Measurements from ENCODE around the gene ETDB.
A peak's percentile ranks its signal among the peaks of the same experiment; 100 is the strongest.
"Not testable (repeated sequence)": the region's sequence is repeated elsewhere in the genome, so short reads cannot be mapped to it uniquely, and the experiment has no call there.

The ETDB gene

DNA sequence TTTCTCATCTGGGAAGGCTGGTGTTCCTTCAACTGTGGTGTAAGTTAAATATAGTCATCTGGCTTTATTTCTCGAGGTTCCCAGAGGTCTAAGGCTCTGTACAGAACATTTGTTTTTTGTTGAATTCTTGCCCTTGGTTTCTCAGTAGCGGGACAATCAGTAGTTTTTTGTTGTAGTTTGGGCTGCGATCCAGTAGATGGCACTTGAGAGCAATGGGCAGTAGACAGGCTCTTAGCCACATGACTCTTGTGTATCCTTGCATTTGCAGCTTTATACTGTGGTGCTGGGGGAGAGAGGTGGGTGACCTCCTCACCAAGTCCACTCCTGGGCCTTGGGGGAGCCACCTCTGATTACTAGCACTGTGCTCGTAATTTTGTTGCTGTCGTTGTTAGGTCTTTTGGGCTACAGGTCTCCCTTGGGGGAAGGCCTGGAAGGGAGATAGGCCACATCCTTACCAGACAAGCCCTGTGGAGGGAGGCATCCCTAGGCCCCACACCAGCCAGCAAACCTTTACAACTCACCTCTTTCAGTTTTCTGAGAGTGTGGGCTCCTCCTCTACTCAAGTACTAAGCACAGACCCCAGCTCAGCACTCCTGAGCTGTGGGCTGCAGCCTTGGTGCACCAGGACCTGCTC lies 8.1 kb downstream of the ETDB start:
- TF ChIP-seq TARDBP (IDR thresholded peaks at IDR 0.05) (no peak), HDGF (IDR thresholded peaks at IDR 0.05; ENCODE audit: borderline replicate concordance) (no peak), BHLHE40 (IDR thresholded peaks at IDR 0.05; ENCODE audit: borderline replicate concordance) (no peak), ZNF384 (IDR thresholded peaks at IDR 0.05) (no peak)
- TF ChIP-seq, protein P1, sequence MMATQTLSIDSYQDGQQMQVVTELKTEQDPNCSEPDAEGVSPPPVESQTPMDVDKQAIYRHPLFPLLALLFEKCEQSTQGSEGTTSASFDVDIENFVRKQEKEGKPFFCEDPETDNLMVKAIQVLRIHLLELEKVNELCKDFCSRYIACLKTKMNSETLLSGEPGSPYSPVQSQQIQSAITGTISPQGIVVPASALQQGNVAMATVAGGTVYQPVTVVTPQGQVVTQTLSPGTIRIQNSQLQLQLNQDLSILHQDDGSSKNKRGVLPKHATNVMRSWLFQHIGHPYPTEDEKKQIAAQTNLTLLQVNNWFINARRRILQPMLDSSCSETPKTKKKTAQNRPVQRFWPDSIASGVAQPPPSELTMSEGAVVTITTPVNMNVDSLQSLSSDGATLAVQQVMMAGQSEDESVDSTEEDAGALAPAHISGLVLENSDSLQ (IDR thresholded peaks at IDR 0.05) = no peak
- POLR2A ChIA-PET = no interaction called here
- CTCF ChIA-PET = interaction anchor here (0.6 to 2.1 kb wide), 4 partner anchors 9 to 1351 kb away, joined by 4 to 11 read pairs (median 6); no protein-coding TSS in a partner anchor

DNA sequence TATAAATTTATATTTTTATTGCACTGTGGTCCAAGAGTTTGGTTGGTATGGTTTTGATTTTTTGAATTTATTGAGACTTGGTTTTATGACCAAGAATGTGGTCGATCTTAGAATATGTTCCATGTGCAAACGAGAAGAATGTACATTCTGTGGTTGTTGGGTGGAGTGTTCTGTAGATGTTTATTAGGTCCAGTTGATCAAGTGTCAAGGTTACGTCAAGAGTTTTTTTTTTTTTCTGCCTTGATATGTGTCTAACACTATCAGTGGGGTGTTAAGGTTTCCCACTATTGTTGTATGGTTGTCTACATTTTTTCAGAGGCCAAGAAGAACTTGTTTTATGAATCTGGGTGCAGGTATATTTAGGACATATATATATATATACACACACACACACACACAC lies 10.8 kb downstream of the ETDB start:
- DNase-seq (ENCODE audit: extremely low spot score) = no peak
- TF ChIP-seq L3MBTL2 (conservative IDR thresholded peaks at IDR 0.05) (no peak), SUZ12 (IDR thresholded peaks at IDR 0.05) (no peak), ZNF384 (IDR thresholded peaks at IDR 0.05) (no peak), ELF4 (IDR thresholded peaks at IDR 0.05) (no peak), CTBP1 (IDR thresholded peaks at IDR 0.05; ENCODE audit: borderline replicate concordance) (no peak), HDGF (IDR thresholded peaks at IDR 0.05; ENCODE audit: borderline replicate concordance) (no peak), FOXK2 (IDR thresholded peaks at IDR 0.05) (no peak), FOXM1 (IDR thresholded peaks at IDR 0.05; ENCODE audit: borderline replicate concordance) (no peak), NFRKB (IDR thresholded peaks at IDR 0.05) (no peak), LEF1 (IDR thresholded peaks at IDR 0.05; ENCODE audit: borderline replicate concordance) (no peak), TARDBP (IDR thresholded peaks at IDR 0.05) (no peak), SP1 (IDR thresholded peaks at IDR 0.05) (no peak), ARNT (IDR thresholded peaks at IDR 0.05) (no peak), FOXA1 (IDR thresholded peaks at IDR 0.05) (no peak)

More for the DNA sequence above, 8.1 kb downstream of the ETDB start:
- DNase-seq (ENCODE audit: extremely low spot score) = peak; percentile 51

DNA sequence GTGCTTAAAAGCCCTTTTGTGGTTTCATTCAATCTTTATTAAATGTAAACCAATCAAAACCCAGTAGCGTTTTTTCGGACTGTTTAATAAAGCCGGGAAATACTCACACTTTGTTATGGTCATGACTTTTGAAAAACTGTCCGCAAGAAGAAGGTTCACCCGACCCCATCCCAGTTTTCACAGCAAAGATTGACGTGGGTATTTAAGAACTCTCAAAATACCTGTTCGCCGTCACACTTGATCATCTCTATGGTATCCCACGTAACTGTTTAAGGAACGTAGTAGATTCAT lies 20.9 kb downstream of the ETDB start:
- no peak for DNase-seq (ENCODE audit: extremely low spot score)
- CTCF ChIA-PET = no interaction called here
- POLR2A ChIA-PET = no interaction called here
- no peak for TF ChIP-seq SUZ12 (IDR thresholded peaks at IDR 0.05)
- TF ChIP-seq ARNT (IDR thresholded peaks at IDR 0.05) = no peak
- TF ChIP-seq TARDBP (IDR thresholded peaks at IDR 0.05) = no peak
- no peak for TF ChIP-seq FOXA1 (IDR thresholded peaks at IDR 0.05)
- no peak for TF ChIP-seq HDGF (IDR thresholded peaks at IDR 0.05; ENCODE audit: borderline replicate concordance)
- TF ChIP-seq ZNF384 (IDR thresholded peaks at IDR 0.05) = no peak
- no peak for TF ChIP-seq ELF4 (IDR thresholded peaks at IDR 0.05)
- no peak for TF ChIP-seq LEF1 (IDR thresholded peaks at IDR 0.05; ENCODE audit: borderline replicate concordance)
- no peak for TF ChIP-seq CTBP1 (IDR thresholded peaks at IDR 0.05; ENCODE audit: borderline replicate concordance)

More for the DNA sequence above, 10.8 kb downstream of the ETDB start:
- CTCF ChIA-PET = no interaction called here
- POLR2A ChIA-PET = no interaction called here

DNA sequence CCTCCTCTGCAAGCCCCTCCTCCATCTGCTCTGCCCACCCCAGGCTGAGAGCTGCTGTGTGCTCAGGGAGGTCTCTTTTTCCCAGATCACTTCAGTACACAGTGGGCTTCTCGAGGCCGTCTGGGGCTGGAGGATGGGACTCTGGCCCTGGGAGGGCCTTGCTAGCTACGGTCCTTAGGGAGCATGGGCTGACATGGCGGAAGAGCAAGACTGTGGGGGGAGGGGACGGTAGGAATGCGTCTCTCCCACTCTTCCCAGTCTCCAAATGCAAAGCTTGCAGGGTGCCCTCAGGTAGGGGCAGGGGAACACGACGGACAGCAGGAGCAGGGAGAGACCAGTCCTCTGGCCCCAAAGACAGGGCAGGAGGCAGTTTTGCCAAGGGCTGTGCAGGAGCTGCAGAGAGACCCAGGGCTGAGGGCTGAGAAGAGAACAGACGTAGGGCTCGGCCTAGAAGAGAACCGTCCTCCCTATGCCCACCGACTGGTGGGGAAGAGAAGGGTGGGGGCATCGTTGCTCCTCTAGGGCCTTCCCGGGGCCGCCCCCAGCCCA lies 23.1 kb downstream of the ETDB start:
- CTCF ChIA-PET = interaction anchor here (2.0 kb wide), 1 partner anchor 12 kb away, joined by 10 read pairs; no protein-coding TSS in a partner anchor
- DNase-seq (ENCODE audit: extremely low spot score); POLR2A ChIA-PET: not testable (repeated sequence)

DNA sequence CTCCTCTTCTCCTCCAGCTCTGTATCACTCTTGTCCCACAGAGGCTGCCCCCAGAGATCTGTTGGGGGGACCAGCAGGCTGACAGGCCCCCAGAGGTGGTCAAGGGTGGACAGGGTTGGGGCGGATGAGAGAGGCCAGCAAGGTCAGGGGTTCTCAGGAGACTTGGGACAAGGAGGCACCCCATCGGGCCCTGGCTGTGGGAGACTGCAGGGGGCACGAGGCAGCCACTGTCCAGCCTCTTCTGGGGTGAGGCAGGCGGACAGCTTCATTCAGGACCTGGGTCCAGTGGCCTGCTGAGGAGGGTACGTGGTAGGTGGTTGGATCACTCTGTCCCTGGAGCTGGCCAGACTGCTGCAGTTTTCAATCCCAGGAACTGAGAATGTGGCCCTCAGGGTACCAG lies 24.6 kb downstream of the ETDB start:
- DNase-seq (ENCODE audit: extremely low spot score) = no peak
- TF ChIP-seq, protein P1 (IDR thresholded peaks at IDR 0.05) = no peak
- TF ChIP-seq HDGF (IDR thresholded peaks at IDR 0.05; ENCODE audit: borderline replicate concordance) = no peak
- TF ChIP-seq FOXK2 (IDR thresholded peaks at IDR 0.05) = no peak
- no peak for TF ChIP-seq NFRKB (IDR thresholded peaks at IDR 0.05)
- POLR2A ChIA-PET = no interaction called here

DNA sequence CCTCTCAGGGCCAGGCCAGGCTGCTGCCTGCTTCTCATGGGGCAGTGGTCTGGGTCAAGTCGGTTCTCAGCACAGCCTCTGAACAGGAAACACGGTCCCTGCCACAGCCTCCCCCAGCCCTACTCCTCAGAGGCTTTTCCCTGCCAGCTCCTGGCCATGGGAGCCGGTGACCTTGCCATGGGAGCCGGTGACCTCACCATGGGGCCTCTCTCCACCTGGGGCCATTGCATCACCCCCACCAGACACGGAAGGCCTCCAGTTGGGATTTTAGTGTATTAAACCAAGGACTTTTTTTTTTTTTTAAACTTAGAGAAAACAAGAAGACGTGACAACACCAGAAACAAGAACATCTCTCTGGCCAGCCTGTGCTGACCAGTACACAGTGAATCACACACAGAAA lies 25.6 kb downstream of the ETDB start:
- POLR2A ChIA-PET = no interaction called here
- CTCF ChIA-PET = interaction anchor here (0.6 kb wide), 1 partner anchor 164 kb away, joined by 4 read pairs; no protein-coding TSS in a partner anchor
- TF ChIP-seq L3MBTL2 (conservative IDR thresholded peaks at IDR 0.05) (no peak), ARNT (IDR thresholded peaks at IDR 0.05) (no peak), CTBP1 (IDR thresholded peaks at IDR 0.05; ENCODE audit: borderline replicate concordance) (no peak), FOXK2 (IDR thresholded peaks at IDR 0.05) (no peak)
- no peak for DNase-seq (ENCODE audit: extremely low spot score)

More for the DNA sequence above, 24.6 kb downstream of the ETDB start:
- CTCF ChIA-PET = interaction anchor here (2.0 kb wide), 1 partner anchor 10 kb away, joined by 10 read pairs; no protein-coding TSS in a partner anchor

DNA sequence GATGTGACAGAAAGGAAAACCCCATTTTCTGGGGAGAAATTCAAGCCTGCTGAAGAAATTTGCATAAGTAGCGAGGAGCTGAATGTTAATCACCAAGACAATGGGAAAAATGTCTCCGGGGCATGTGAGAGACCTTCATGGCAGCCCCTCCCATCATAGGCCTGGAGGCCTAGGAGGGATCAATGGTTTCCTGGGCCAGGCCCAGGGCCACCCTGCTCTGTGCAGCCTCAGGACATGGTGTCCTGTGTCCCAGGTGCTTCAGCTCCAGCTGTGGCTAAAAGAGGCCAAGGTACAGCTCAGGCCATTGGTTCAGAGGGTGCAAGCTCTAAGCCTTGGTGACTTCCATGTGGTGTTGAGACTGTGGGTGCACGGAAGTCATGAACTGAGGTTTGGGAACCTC lies 31.2 kb downstream of the ETDB start:
- CTCF ChIA-PET = no interaction called here
- TF ChIP-seq, protein P1 (IDR thresholded peaks at IDR 0.05) = no peak
- TF ChIP-seq ARNT (IDR thresholded peaks at IDR 0.05) (no peak), NFRKB (IDR thresholded peaks at IDR 0.05) (no peak), LEF1 (IDR thresholded peaks at IDR 0.05; ENCODE audit: borderline replicate concordance) (no peak), ELF4 (IDR thresholded peaks at IDR 0.05) (no peak), FOXA1 (IDR thresholded peaks at IDR 0.05) (no peak)
- POLR2A ChIA-PET = no interaction called here
- no peak for DNase-seq (ENCODE audit: extremely low spot score)
